ENCODE results near the gene FSHR.

The FSHR gene

DNA sequence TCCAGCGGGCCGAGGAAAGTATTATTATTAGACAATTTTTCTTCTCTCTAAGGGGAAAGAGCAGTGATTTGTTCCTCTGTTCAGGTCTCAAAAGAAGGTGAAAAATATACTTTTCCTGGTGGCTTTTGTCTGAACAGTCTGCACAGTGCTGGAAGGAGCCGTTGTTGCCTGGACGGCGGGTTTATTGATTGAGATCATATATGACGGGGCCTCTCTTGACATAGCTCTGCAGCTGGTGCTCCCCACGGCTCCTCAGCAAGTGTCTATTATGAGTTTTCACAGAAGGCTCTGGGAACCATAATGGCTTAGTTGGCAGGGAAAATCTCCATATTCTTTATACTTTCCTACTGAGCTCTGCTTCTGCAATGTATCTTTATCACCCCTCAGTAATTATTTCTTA is 42.9 kb downstream of the FSHR start:
- no peak for DNase-seq

DNA sequence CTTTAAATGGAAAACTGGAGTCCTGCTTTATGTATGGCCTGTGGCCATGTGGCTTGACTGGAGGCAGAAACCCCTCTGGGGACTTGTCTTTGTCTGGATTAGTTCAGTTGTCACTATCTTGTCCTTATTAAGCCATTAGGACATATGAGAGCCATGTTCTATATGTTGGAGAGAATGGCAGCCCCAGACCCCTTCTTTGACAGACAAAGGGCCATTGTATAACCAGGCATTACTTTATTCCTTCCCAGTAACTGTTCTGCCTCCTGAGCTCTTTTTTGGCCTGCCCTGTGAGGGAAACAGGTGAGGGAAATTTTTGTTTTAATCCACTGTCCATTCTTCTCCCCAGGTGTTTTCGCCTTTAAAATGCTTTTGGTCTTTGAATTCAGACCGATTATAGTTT is 43.3 kb downstream of the FSHR start:
- no peak for DNase-seq

DNA sequence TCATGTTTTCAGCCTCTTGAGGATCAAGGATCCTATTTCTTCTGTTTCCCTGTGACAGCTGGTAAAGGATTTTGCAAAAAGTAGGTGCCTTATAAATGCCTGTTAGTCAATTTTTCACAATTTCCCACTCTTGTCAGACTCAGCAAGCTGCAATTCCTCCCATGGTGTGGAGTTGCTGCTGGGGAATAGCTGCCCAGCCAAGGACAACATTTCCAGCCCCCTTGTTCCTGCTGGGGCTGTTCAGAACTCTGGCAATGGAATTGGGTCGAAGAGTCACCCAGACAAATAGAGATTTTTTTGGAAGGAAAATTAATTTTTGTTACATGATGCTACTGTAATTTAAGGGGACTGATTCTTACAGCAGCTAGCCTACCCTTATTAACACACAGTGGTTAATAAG is 43.7 kb downstream of the FSHR start:
- DNase-seq, result no peak

DNA sequence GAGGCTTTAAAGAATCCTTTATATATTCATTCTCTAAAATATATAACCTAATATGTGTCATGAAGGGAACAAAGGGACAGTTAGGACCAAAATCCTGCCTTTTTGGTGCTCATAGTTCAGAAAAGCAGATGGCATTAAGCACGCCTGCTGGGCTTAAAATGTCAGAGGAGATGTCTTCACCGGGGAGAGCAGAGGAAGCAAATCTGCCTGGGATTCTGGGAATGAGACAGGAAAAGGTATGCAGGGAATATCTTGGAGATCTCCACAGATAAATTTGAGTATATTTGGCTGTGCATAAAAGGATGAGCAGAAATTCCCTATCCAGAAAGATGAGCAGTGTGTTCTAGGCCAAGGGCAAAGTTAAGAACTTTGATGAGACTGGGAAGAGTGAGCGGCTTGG is 45.5 kb downstream of the FSHR start:
- no peak for DNase-seq

DNA sequence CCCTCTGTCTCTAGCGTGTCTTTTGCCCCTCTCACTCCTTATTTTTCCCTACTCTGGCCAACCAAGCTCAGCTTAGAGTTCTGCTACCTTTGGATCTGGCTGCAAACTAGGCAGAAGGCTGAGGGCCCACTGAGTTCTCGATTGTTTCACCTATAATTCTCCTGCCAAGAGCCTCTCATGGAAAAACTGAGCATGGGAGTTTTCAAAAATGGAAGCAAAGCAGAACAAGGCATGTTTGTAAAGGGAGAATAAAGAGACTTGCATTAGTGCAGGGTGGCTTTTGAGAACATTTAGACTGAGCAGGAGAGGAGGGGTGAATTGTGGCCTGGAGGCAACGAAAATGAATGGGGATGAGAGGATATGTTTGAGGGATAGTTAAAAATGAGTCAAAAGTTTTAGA is 45.9 kb downstream of the FSHR start:
- no peak for DNase-seq

DNA sequence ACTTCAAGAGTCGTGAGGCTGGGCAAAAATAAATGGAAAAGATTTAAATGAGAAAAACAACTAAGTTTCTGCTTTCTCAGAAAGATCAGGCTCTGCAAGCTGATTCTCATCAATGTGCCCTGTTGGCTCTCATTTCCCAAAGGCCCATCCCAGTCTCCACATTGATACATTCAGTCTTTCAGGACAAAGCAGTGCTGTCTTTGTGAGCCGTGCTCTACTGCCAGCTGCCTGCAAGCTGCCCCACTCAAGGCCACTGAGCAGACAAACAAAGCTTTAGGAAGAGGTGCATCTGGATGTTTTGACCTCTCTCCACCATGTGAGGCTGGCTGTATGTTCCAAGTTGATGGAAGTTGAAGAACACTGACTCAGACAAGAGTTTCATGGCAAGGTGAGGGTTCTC is 48.8 kb downstream of the FSHR start:
- no peak for DNase-seq

DNA sequence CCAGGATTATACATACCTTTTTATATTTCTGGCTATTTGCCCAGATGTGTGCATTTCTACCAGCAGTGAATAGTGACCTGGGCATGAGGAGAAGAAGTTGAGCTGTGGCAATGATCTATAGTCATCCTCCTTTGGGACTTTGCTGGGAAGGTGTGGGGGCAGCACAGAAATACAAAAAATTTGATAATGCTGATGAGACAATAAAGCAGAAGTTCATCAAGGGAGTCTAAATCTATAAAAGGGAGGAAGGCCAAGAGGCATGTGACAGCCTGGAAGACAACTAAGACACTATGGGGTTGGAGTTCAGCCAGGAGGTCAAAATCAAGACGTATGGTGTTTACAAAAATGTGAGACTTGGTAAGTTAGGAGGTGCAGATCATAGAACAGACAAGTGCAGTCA is 52.2 kb downstream of the FSHR start:
- DNase-seq, result no peak

DNA sequence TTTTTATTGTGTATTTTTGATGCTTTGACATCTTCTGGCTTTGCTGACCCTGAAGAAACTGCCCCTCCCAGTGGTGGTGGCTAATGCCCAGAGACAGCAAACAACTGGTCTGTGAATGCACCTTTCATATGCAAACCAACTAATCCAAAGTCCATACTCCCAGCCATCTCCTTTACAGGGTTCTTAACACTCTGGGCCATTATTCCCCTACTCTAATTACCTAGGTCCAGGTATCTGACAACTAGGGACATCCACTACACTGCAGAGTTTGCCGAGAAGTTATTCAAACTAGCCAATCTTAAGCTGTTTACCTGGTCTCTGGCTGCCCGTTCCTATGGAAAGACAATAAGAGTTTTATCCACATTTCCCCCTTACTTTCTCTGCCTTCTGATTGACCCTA is 73.6 kb downstream of the FSHR start:
- no peak for DNase-seq

DNA sequence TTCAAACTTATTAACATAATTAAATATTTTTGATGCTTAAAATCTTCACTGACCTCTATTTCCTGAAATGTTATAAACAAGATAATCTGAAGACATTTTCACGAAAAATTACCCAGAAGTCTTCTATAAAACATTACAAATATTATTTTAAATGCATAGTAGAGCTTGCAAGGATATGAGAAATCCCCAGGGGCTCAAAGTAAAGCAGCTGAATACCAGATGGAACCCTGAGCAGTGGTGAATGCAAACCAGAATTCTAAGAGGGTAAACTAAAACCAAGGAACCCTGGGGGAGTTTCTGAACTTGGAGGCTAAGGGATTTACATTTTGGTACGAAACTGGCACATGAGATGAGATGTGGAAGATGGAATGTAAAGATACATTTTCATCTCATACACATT is 83.6 kb downstream of the FSHR start:
- no peak for DNase-seq

DNA sequence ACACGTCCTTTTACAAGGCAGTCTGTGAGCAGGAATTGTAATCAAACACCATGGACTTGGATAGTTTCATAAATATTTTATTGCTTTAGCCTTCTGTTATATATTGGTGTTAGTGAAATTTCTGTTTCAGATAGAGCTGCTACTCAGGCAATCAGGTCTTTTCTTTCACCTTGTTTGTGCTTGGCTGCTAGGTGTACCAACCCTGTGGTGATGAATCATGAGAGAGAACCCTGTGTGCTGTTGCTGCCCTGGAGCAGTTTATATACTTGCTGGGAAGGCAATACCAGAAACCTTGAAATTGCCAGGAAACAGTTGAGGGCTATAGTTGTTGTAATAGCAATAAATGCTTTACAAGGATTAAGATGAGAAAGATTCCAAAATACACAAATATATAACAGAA is 84.5 kb downstream of the FSHR start:
- no peak for DNase-seq

DNA sequence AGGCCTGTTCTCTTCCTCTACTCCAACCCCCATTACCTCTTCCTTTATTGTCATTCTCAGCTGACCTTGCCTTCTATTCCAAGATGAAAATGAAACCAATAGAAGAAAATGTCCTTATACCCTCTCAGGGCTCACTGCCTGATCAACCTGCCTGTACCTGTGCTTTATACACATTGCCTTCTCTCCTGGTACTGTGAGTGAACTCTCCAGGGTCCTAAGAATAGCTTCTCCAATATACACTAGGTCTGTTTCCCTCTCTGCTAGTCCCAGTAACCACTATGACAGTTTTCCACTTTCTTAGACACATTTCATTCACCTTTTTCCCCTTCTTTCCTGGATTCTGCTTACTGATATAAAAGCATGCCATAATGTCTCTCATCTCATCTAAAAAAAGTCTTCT is 85.7 kb downstream of the FSHR start:
- no peak for DNase-seq

DNA sequence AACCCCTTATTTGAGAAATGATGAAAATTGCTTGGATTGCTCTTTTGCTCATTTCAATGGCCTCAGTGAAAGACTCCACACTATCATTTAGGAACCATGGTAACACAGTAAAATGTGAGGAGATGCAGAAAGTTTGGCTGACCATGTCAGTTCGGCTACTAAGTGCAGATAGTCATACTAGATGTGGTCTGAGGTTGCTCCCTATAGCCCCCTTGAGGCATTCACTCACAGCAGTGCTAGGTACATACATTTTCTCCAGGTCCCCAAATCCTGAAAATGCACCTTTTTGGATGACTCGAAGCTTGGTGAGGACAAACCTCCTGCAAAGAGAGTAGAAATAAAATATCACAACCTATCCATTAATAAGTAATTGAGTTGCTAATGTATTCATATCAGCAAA is 86.3 kb downstream of the FSHR start:
- DNase-seq, result no peak

DNA sequence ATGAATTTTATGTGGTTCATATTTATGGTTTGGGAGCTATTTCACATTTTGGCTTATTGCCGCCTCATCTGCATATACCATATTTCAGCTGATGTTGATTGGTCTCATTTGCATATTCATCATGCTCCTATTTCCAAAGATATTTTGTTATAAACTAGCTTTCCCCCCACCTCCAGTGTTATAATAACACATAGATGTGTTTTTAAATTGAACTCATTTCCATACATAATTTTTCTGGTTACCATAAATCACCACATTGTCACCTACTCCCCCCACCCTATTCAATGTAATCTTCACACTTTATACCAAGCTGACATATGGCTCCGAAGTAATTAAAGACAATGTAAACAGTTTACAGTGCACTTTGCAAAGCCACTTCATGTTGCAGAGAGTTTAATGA is 101.2 kb downstream of the FSHR start:
- DNase-seq, result no peak

DNA sequence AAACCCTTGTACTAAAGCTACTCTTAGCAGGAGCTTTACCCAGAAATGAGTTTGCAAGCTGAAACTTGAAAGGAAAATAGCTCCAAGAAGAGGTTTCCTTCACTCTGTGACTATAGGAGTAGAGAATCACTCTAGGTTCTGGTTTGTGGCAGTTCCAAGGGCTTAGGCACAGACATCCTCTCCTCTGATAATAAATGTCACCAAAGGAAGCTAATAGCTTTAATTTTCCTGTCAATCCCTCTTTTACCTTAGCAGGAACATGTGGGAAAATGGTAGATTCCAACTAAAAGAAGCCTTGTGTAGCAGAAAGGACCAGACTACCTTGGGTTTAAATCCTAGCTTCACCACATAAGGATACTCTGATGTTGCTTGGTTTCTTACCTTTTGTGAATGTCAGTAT is 104.0 kb downstream of the FSHR start:
- no peak for DNase-seq

DNA sequence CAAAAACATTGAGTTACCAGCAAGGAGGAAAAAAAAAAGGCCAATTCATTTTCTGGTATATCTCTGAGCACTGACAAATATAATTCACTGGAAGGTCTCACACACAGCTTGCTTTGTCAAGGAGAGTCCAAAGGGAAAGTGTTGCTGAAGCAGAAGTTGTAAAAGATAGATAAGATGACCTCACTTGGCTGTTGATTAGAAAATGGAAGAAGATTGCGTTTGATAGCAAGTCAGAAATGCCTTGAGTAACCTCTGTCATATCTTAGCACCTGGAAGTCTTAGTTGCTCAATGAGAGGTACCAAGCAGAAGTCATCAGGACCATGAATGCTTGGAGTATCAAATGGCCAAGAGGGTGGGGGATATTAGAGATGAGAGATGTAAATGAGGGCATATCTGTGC is 105.2 kb downstream of the FSHR start:
- DNase-seq, result no peak

DNA sequence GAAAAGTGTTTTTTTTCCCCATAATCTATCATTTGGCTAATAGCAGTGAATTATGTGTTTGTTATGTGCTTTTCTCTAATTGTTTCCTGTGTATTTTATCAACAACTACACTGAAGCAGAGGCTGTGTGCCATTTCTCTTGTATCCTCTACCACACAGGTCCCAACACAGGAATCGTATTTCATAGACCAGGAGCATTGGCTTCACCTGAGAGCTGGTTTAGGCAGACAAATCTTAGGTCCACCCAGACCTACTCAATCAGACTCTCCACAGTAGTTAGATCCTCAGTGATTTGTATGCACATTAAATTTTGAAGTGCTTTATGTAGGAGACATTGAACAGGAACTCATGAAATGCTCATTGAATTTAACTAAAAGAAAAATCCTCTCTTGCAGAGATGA is 109.2 kb downstream of the FSHR start:
- no peak for DNase-seq

DNA sequence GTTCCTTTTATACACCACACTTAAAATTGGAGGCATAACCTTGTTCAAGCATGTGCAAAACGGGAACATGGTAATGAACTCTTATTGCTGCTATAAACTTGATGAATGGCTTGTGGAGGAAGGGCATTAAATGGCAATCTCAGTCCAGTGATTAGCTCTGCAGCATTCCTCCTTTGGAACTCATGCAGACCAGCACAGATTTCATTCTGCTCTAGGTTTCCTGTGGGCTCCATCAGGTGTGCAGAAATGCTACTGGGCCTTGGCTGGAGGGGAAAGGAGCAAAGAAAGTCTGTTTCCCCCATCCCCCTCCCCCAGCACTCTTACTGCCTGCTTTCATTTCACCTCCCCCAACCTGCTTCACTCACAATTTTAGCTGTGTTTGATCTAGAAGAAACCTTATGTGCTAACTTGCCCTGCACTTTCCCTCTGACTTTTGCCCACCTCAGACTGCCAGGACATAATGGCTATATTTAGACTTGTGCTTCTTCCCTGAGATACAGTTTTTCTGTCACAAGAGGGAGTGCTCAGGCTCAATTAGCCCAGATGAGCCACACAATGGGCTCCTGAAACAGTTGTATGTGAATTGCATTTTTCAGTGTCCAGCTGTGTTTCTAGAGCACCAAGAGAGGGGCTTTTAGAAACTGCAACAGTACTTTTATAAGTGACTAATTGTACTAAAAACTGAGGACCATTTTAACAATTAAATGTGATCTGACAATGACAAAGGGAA is 109.8 kb downstream of the FSHR start:
- peak; percentile 33 for DNase-seq

DNA sequence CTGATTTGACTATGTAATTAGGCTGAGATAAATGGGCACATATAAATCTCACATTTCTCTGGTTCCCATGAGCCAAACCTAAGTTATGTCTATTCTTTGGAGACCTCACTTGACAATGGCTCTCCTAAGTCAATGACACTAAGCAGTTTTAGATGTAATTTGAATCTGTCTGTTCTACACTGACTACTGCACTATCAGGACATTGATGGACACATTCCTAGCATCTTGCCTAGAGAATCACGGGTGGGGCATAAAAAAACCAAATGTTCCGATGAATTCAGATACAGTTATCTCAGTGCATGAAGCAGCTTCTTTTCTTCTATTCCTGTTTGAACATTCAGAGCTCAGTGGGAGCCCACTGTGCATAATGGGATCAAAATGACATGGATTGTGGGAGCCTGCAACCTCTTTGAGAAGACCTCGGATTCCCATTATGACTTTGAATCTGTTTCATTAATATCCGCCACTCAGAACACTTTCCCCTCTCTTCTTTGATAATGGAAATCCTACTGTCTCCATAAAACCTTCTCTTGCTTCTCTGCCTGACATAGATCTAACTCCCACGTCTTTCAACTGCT is 110.8 kb downstream of the FSHR start:
- no peak for DNase-seq

DNA sequence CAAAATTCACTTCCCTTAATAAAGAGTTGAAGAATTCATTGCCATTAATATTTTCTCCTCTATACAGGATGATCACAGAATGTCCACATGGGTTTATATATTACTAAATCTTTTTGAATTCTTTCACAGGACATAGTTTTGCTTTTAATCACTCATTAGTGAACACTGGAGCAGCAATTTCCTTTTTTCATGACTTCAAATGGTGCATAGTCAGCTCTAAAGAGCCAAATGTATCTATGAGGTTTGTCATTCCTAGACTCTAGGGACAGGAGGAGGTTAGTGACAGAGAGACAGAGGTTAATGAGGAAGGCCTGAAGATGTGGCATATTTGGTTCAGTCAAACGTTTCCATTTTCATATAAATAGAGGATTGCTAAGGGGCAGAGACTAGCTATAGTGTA is 111.8 kb downstream of the FSHR start:
- DNase-seq, result peak; percentile 7

DNA sequence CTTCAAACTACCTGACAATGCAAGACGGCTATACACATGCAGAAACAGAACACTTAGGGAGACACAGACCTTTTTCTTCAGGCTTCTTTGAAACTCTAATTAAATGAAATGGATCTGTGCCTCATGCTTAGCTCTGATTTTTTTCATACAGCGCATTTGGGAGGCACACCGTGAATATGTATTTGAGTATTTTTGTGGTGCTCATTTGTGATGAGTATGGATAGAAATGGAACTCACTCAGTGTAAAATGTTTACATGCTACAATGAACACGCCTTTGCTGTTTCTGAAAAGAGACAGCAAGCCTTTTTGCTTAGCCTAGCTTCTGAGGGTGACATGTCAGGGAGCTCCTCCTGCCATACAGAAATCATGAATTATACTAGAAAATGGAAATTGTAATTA is 113.3 kb downstream of the FSHR start:
- DNase-seq, result no peak

DNA sequence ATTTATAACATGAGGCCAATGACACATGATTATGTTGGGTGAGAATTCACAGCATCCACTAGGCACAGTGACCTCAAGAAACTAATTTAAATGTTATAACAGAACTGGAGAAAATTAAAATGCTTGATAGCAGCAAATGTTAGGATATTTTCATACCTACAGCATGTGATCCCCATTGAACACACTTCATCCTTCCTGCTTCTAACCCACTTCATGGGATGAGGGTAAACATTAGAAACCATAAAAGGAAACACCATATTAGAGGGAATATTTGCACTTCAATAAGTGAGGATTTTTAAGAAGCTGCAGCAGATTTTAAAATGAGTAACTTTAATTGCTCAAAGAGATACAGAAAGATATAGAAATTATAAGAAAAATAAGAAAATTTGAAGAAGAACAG is 117.1 kb downstream of the FSHR start:
- DNase-seq, result no peak

DNA sequence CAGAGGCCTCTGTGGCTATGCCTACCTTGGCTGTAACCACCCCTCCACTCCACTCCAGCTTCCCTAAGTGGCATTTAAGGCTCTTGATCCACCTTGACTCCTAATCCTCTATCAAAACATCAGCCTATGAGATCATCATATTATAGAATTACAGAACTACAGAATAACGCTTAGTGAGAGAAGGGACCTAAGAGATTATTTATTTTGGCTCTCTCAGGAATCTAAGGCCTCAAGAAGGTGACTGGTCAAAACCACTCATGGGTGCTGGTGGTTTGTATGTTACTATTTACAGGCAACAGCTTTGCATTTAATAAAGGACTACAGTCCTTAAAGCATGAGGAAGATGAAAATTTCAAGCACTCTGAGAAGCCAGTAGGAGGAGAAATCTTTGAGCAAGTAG is 118.8 kb downstream of the FSHR start:
- DNase-seq, result no peak

DNA sequence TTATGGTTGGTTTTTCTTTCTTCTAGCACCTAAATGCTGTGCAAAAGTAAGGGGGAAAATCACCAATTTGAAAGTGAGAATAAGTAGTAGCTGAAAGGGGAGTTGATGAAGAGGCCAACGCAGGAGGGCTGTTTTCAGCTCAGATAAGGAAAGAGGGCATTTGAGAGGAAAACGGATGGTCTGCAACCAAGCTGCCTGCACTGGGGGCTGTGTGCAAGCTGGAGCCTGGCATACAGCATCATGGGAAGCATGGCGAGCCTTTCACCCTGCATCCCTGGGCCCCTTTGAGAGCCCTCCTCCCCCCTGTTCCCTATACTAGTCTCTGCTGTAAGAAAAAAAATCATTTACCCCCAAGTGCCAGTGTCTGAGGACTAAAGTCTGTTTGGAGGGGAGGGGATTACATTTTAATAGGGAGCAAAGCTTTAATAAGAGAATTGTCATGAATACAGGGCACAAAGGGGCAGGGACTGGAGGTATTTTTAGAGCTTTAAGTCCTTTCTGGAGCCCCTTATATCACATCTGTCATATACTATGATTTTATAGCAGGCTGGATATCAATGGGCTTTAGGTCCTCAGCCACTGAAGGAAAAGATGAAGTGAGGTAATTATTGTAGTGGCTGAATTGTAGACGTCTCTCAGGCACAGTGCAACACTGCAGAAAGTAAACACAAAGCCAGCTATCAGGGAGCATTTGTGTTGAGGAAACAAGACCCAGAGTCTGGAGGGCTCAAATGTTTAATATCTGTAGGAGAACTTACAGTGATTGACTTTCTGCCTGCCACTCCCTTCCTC is 120.7 kb downstream of the FSHR start:
- no peak for DNase-seq

DNA sequence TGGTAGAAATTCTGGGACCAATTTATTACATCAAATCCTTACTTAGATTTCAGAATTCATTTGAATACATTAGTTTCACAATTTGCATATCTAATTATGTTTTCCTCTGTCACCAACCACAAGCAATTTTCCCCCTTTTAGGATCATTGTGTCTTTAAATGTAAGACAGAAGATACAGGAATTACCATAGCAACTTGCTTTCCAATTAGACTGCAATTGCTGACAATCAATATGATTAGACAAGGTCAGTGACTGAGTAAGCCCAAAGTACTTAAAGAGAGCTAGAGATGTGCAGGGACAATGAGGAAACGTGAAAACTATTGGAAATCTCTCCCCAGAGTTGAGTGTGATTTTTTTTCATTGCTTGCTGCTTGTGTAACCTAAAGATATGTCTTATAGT is 121.4 kb downstream of the FSHR start:
- no peak for DNase-seq

Data from fibroblast of skin of scalp (primary cell).